SK-N-SH (cell line): ENCODE measurements around the gene SLC8B1. TPM values are rescaled to one million over a fixed set of nuclear protein-coding genes. Genes with fewer than 3 reads are reported as not detected.

Experiments
- CTCF ChIA-PET: fragments of 300-600, 350-600 bp; formaldehyde crosslinking; extraction: SDS; loops from one replicate; lab custom pipeline; 2021; lab: Yijun Ruan, JAX
- POLR2A ChIA-PET: fragments of 350-600 bp; sonication (Branson Sonifier 250); formaldehyde crosslinking; extraction: SDS; loops from one replicate; lab custom pipeline; 2020; ENCODE audit warnings: antibody characterized with exemption, inconsistent platforms; lab: Yijun Ruan, JAX
- DNase-seq: peaks from one replicate; pipeline ENCODE4 v3.0.0; 2012
- H2AFZ ChIP-seq: fragments of 200-600 bp; sonication (generic); 2 replicates; pipeline ENCODE4 v1.8.1; 2016; ENCODE audit warnings: antibody characterized with exemption, mild to moderate bottlenecking, low read depth
- H3F3A ChIP-seq: fragments of 200-600 bp; sonication (generic); replicated peaks from 2 replicates; pipeline ENCODE3; 2016; ENCODE audit warnings: antibody characterized with exemption, mild to moderate bottlenecking; ENCODE audit not compliant: insufficient read depth
- H3K27ac ChIP-seq, 2 experiments: fragments of 200-500 bp in 1 of 2; fragments of 200-600 bp in 1 of 2; sonication (Bioruptor generic) in 1 of 2; sonication (generic), shearing (Covaris generic) in 1 of 2; 2 replicates each; pipeline versions ENCODE4 v1.5.1 to v1.6.1; 2014 to 2016; ENCODE audit warnings: low read depth in 2 of 2, inconsistent platforms in 1 of 2, low read length in 1 of 2, mild to moderate bottlenecking in 1 of 2, mixed read lengths in 1 of 2
- H3K27me3 ChIP-seq: fragments of 200-600 bp; sonication (generic), shearing (Covaris generic); 2 replicates; pipeline ENCODE4 v1.6.1; 2016; ENCODE audit warnings: mixed run types; ENCODE audit not compliant: insufficient read depth
- H3K36me3 ChIP-seq, 2 experiments: fragments of 200-500 bp in 1 of 2; fragments of 200-600 bp in 1 of 2; sonication (Bioruptor generic) in 1 of 2; sonication (generic) in 1 of 2; replicated peaks in 1 of 2; 2 replicates each; pipeline versions ENCODE3 to v1.5.1; 2014 to 2016; ENCODE audit warnings: low read length in 1 of 2, mild to moderate bottlenecking in 1 of 2; ENCODE audit not compliant: insufficient read depth in 2 of 2, control insufficient read depth in 1 of 2
- H3K4me1 ChIP-seq, 2 experiments: fragments of 200-500 bp in 1 of 2; fragments of 200-600 bp in 1 of 2; sonication (Bioruptor generic) in 1 of 2; sonication (generic), shearing (Covaris generic) in 1 of 2; 2 replicates each; pipeline versions ENCODE4 v1.5.1 to v1.6.1; 2014 to 2016; ENCODE audit warnings: low read depth in 1 of 2, low read length in 1 of 2, mixed run types in 1 of 2; ENCODE audit not compliant: insufficient read depth in 2 of 2, control insufficient read depth in 1 of 2
- H3K4me2 ChIP-seq: fragments of 200-600 bp; sonication (generic), shearing (Covaris generic); 2 replicates; pipeline ENCODE4 v1.6.1; 2017; ENCODE audit warnings: mixed run types
- H3K4me3 ChIP-seq, 2 experiments: fragments of 200-500 bp in 1 of 2; fragments of 200-600 bp in 1 of 2; sonication (Bioruptor generic) in 1 of 2; sonication (generic), shearing (Covaris generic) in 1 of 2; 2 replicates each; pipeline versions ENCODE4 v1.5.1 to v1.8.1; 2014 to 2016; ENCODE audit warnings: low read depth in 2 of 2, inconsistent platforms in 1 of 2, low read length in 1 of 2, mild to moderate bottlenecking in 1 of 2, mixed read lengths in 1 of 2, moderate library complexity in 1 of 2
- H3K79me2 ChIP-seq: fragments of 200-600 bp; sonication (generic); 2 replicates; pipeline ENCODE4 v1.8.1; 2017; ENCODE audit warnings: mild to moderate bottlenecking; ENCODE audit not compliant: insufficient read depth
- H3K9ac ChIP-seq: fragments of 200-600 bp; sonication (generic); 2 replicates; pipeline ENCODE4 v1.6.1; 2017; ENCODE audit warnings: mixed run types
- H3K9me2 ChIP-seq: fragments of 200-600 bp; sonication (generic); 2 replicates; pipeline ENCODE4 v1.6.1; 2017; ENCODE audit warnings: mixed run types
- H3K9me3 ChIP-seq: fragments of 200-600 bp; sonication (generic); 2 replicates; pipeline ENCODE4 v1.6.1; 2017; ENCODE audit warnings: mixed run types, mild to moderate bottlenecking, moderate library complexity
- H4K20me1 ChIP-seq: fragments of 200-600 bp; sonication (generic); 2 replicates; pipeline ENCODE4 v1.6.1; 2017; ENCODE audit warnings: mild to moderate bottlenecking, mixed run types; ENCODE audit not compliant: insufficient read depth
- ELF1 ChIP-seq: IDR thresholded peaks from 2 replicates; pipeline ENCODE4 v1.4.0; 2012
- EP300 ChIP-seq, 2 experiments: IDR thresholded peaks; 2 replicates each; pipeline versions ENCODE4 v1.4.0 to v1.6.1; 2012; ENCODE audit warnings: borderline replicate concordance in 1 of 2, low read depth in 1 of 2, low read length in 1 of 2
- EZH2phosphoT487 ChIP-seq: fragments of 200-600 bp; sonication (generic); IDR thresholded peaks from 2 replicates; pipeline ENCODE4 v1.6.1; 2017; ENCODE audit warnings: low read depth, mixed run types, mild to moderate bottlenecking, antibody characterized with exemption, moderate library complexity, borderline replicate concordance
- FOSL2 ChIP-seq: IDR thresholded peaks from 2 replicates; pipeline ENCODE4 v1.4.0; 2012; ENCODE audit warnings: low read depth, mild to moderate bottlenecking, moderate library complexity, borderline replicate concordance
- FOXM1 ChIP-seq: IDR thresholded peaks from 2 replicates; pipeline ENCODE4 v1.4.0; 2012; ENCODE audit warnings: low read depth, mild to moderate bottlenecking
- GABPA ChIP-seq: IDR thresholded peaks from 2 replicates; pipeline ENCODE4 v1.4.0; 2012; ENCODE audit warnings: low read depth, mild to moderate bottlenecking
- JUND ChIP-seq: IDR thresholded peaks from 2 replicates; pipeline ENCODE4 v1.4.0; 2012
- MEF2A ChIP-seq: IDR thresholded peaks from 2 replicates; pipeline ENCODE4 v1.4.0; 2012; ENCODE audit warnings: low read depth, borderline replicate concordance
- NFIC ChIP-seq: IDR thresholded peaks from 2 replicates; pipeline ENCODE4 v1.4.0; 2012; ENCODE audit warnings: borderline replicate concordance
- RAD21 ChIP-seq: IDR thresholded peaks from 2 replicates; pipeline ENCODE4 v1.6.1; 2012; ENCODE audit warnings: mild to moderate bottlenecking, low read length
- RCOR1 ChIP-seq: fragments of 150-350 bp; IDR thresholded peaks from 2 replicates; pipeline ENCODE4 v1.6.1; 2017; ENCODE audit warnings: antibody characterized with exemption, low read length
- RXRA ChIP-seq: IDR thresholded peaks from 2 replicates; pipeline ENCODE4 v1.4.0; 2012; ENCODE audit warnings: low read depth, mild to moderate bottlenecking, borderline replicate concordance
- TAF1 ChIP-seq: IDR thresholded peaks from 2 replicates; pipeline ENCODE4 v1.6.1; 2012; ENCODE audit warnings: low read depth, mild to moderate bottlenecking, low read length, moderate library complexity, borderline replicate concordance
- YY1 ChIP-seq: IDR thresholded peaks from 2 replicates; pipeline ENCODE4 v1.4.0; 2012; ENCODE audit warnings: low read depth, mild to moderate bottlenecking
- WGBS: methylation state at CpG from one replicate; pipeline ENCODE4 v1.1.6; 2017; ENCODE audit warnings: low lambda C conversion rate; 5-methylcytosine and 5-hydroxymethylcytosine counted together
- polyA plus RNA-seq, 3 experiments: library from polyadenylated mRNA; depleted of rRNA; stranded (reverse); fragments of >200 nt; gene quantifications; 2 replicates each; pipeline ENCODE4 v1.2.3, GENCODE V29; 2012
- TF ChIP-seq, protein P1 (sequence below): fragments of 200-600 bp; sonication (generic); IDR thresholded peaks from 2 replicates; pipeline ENCODE4 v1.6.1; 2017; ENCODE audit warnings: antibody characterized with exemption, mild to moderate bottlenecking, moderate library complexity
- TF ChIP-seq, protein P2 (sequence below): IDR thresholded peaks from 2 replicates; pipeline ENCODE4 v1.4.0; 2012; ENCODE audit warnings: low read depth
- TF ChIP-seq, protein P3 (sequence below): IDR thresholded peaks from 2 replicates; pipeline ENCODE4 v1.4.0; 2012; ENCODE audit warnings: low read depth, borderline replicate concordance
- TF ChIP-seq, protein P4 (sequence below): fragments of 150-350 bp; IDR thresholded peaks from 2 replicates; pipeline ENCODE4 v1.6.1; 2016; ENCODE audit warnings: mild to moderate bottlenecking, low read depth, low read length
- TF ChIP-seq, protein P5 (sequence below): fragments of 150-350 bp; IDR thresholded peaks from 2 replicates; pipeline ENCODE4 v1.6.1; 2017; ENCODE audit warnings: antibody characterized with exemption, low read length, low read depth, borderline replicate concordance

The SLC8B1 gene
- polyA plus RNA-seq, 1 of the 3 experiments (the other 2 are of a cell fraction) = 12.0 TPM

DNA sequence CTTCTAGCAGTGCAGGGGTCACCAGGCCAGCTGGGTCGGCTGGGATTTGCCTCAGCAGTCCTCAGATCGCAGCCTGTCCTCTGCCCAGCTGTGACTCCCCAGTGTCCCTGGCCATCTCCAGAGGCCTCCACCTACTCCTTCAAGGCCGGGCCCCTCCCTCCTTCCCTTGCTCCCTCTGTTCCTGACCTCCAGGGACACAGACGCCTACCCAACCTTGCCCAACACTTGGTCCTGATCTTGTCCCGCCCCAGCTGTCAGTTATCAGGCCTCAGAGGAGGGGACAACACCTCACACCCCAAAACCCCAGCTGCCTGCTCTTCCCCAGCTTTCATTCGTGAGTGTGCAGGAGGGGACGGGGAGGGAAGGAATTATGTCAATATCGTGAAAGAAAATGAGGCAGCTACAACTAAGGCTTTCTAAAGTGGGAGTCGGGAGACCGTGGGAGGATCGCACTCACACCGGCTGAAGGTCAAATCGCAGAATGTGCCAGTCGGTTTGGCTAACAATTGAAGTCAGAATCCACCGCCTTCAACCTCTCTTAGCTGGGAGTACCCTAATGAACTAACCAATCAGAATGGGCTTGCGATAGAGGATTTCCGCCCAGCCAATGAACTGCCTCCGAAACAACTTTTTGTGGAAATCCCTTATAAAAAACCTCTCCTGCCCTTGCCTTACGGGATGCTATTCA is 14.1 kb upstream of the SLC8B1 start:
- Histone ChIP-seq H4K20me1 (no peaks in the 10 kb centered on the region), H3K27me3 (no peaks in the 10 kb centered on the region), H3K4me1 (no peaks in the 10 kb centered on the region), H3K9ac (no peak overlapping the region), H3K27ac (no peak overlapping the region), H3K9me2 (no peaks in the 10 kb centered on the region), H3F3A (no peaks in the 10 kb centered on the region), H3K9me3 (no peaks in the 10 kb centered on the region), H3K4me2 (no peak overlapping the region), H3K36me3 (no peaks in the 10 kb centered on the region), H2AFZ (no peak overlapping the region), H3K4me3 (no peak overlapping the region), H3K79me2 (no peaks in the 10 kb centered on the region)
- POLR2A ChIA-PET = no interaction called here
- CTCF ChIA-PET = interaction anchor here (0.7 kb wide), 1 partner anchor 9 kb away, joined by 3 read pairs; the partner anchor contains the start of gene PLBD2
- no peak for DNase-seq
- 81% methylated on average over 19 of the region's 19 CpGs for WGBS
- TF ChIP-seq, protein P1, sequence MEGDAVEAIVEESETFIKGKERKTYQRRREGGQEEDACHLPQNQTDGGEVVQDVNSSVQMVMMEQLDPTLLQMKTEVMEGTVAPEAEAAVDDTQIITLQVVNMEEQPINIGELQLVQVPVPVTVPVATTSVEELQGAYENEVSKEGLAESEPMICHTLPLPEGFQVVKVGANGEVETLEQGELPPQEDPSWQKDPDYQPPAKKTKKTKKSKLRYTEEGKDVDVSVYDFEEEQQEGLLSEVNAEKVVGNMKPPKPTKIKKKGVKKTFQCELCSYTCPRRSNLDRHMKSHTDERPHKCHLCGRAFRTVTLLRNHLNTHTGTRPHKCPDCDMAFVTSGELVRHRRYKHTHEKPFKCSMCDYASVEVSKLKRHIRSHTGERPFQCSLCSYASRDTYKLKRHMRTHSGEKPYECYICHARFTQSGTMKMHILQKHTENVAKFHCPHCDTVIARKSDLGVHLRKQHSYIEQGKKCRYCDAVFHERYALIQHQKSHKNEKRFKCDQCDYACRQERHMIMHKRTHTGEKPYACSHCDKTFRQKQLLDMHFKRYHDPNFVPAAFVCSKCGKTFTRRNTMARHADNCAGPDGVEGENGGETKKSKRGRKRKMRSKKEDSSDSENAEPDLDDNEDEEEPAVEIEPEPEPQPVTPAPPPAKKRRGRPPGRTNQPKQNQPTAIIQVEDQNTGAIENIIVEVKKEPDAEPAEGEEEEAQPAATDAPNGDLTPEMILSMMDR = no peak
- no peak for TF ChIP-seq RCOR1
- TF ChIP-seq, protein P2, sequence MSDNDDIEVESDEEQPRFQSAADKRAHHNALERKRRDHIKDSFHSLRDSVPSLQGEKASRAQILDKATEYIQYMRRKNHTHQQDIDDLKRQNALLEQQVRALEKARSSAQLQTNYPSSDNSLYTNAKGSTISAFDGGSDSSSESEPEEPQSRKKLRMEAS = no peak
- no peak for TF ChIP-seq NFIC
- no peak for TF ChIP-seq RXRA
- TF ChIP-seq ELF1 = no peak
- no peak for TF ChIP-seq JUND
- TF ChIP-seq RAD21 = no peak
- TF ChIP-seq, protein P3, sequence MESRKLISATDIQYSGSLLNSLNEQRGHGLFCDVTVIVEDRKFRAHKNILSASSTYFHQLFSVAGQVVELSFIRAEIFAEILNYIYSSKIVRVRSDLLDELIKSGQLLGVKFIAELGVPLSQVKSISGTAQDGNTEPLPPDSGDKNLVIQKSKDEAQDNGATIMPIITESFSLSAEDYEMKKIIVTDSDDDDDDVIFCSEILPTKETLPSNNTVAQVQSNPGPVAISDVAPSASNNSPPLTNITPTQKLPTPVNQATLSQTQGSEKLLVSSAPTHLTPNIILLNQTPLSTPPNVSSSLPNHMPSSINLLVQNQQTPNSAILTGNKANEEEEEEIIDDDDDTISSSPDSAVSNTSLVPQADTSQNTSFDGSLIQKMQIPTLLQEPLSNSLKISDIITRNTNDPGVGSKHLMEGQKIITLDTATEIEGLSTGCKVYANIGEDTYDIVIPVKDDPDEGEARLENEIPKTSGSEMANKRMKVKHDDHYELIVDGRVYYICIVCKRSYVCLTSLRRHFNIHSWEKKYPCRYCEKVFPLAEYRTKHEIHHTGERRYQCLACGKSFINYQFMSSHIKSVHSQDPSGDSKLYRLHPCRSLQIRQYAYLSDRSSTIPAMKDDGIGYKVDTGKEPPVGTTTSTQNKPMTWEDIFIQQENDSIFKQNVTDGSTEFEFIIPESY = no peak
- TF ChIP-seq TAF1 = no peak
- no peak for TF ChIP-seq GABPA
- TF ChIP-seq, protein P4, sequence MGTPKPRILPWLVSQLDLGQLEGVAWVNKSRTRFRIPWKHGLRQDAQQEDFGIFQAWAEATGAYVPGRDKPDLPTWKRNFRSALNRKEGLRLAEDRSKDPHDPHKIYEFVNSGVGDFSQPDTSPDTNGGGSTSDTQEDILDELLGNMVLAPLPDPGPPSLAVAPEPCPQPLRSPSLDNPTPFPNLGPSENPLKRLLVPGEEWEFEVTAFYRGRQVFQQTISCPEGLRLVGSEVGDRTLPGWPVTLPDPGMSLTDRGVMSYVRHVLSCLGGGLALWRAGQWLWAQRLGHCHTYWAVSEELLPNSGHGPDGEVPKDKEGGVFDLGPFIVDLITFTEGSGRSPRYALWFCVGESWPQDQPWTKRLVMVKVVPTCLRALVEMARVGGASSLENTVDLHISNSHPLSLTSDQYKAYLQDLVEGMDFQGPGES = no peak
- TF ChIP-seq YY1 = no peak
- TF ChIP-seq EP300 (IDR thresholded peaks at IDR 0.05; ENCODE audit: borderline replicate concordance in 1 of 2, low read depth in 1 of 2, low read length in 1 of 2) = no peak
- no peak for TF ChIP-seq FOXM1
- TF ChIP-seq, protein P5, sequence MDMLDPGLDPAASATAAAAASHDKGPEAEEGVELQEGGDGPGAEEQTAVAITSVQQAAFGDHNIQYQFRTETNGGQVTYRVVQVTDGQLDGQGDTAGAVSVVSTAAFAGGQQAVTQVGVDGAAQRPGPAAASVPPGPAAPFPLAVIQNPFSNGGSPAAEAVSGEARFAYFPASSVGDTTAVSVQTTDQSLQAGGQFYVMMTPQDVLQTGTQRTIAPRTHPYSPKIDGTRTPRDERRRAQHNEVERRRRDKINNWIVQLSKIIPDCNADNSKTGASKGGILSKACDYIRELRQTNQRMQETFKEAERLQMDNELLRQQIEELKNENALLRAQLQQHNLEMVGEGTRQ = no peak
- TF ChIP-seq MEF2A = no peak
- no peak for TF ChIP-seq EZH2phosphoT487
- TF ChIP-seq FOSL2 = no peak
